Psoas muscle (tissue), 8 donors: Measurements from ENCODE around the gene PPP2R1A. TPM values are rescaled to one million over a fixed set of nuclear protein-coding genes. Genes with fewer than 3 reads are reported as not detected.

Source experiments
- ATAC-seq, 4 donors: fragments of 200-7000 bp; cut with Tn5 transposase; one replicate each; pipeline ENCODE4 v1.9.1; 2020; ENCODE audit warnings: moderate library complexity in 3 of 4, mild to moderate bottlenecking in 2 of 4
- DNase-seq, 2 donors: peaks; one replicate each; pipeline ENCODE4 v3.0.0-alpha.2; 2020
- H3K27ac ChIP-seq: fragments of 200-600 bp; one replicate; pipeline ENCODE4 v1.8.0; 2022
- H3K27me3 ChIP-seq, 3 donors: fragments of 200-600 bp in 1 of 3; one replicate each; pipeline versions ENCODE4 v1.6.1 to v1.8.0; 2013 to 2022; ENCODE audit warnings: low read length in 2 of 3, mild to moderate bottlenecking in 2 of 3, moderate library complexity in 1 of 3; ENCODE audit not compliant: insufficient read depth in 3 of 3
- H3K36me3 ChIP-seq, 2 donors: fragments of 200-600 bp in 1 of 2; one replicate each; pipeline versions ENCODE4 v1.6.1 to v1.8.0; 2013 to 2022; ENCODE audit warnings: low read depth in 1 of 2, mild to moderate bottlenecking in 1 of 2, moderate library complexity in 1 of 2; ENCODE audit not compliant: insufficient read depth in 1 of 2
- H3K4me1 ChIP-seq: fragments of 200-600 bp; one replicate; pipeline ENCODE4 v1.8.0; 2022
- H3K4me3 ChIP-seq: fragments of 200-600 bp; one replicate; pipeline ENCODE4 v1.8.0; 2022; ENCODE audit warnings: mild to moderate bottlenecking
- H3K9me3 ChIP-seq: fragments of 200-600 bp; one replicate; pipeline ENCODE4 v1.8.0; 2022
- CTCF ChIP-seq: fragments of 200-600 bp; IDR thresholded peaks from one replicate; pipeline ENCODE4 v1.8.0; 2022; ENCODE audit warnings: antibody characterized with exemption
- WGBS, 3 donors: extraction: QIAGEN DNeasy Blood & Tissue Kit; methylation state at CpG; one replicate each; pipeline versions ENCODE4 v1.1.6 to v1.1.7; 2013; 5-methylcytosine and 5-hydroxymethylcytosine counted together
- intact Hi-C, 2 donors: fragments of 100-400 bp; cut with DNase I; formaldehyde crosslinking; loops; one replicate each; pipeline versions ENCODE4 v1.11.0 to v1.14.2; 2022
- polyA plus RNA-seq, 3 donors: library from polyadenylated mRNA; stranded (reverse); fragments of 200-250 nt; gene quantifications; one replicate each; pipeline ENCODE4 v1.2.3, GENCODE V29; 2013
- total RNA-seq, 4 donors: library from RNA; stranded (reverse); fragmentation: NEBNext Ultra II Directional in 2 of 4; extraction: Animal tissue kit (Norgen Biotek cat#: 25700) in 2 of 4; gene quantifications; one replicate each; pipeline versions ENCODE4 v1.2.1 to v1.2.4, GENCODE V29; 2021 to 2023
- donor health status: healthy with polysubstance abuse.
- donor health status: DM: no; HTN: no; CAD: no; lungs with moderate emphysema.
- donor health status: Bipolar disorder and iron deficiency.
- donor health status: healthy.
- donor health status: DM: yes; HTN: yes; CAD: no.
- donor health status: DM: no; HTN: no; CAD: no.
- donor health status: DM: no; HTN: no; CAD: no.
- donor health status: DM: yes; HTN: yes; CAD: no.

PPP2R1A gene
- total and polyA plus RNA-seq, 7 donors = 127 to 400 (median 242) TPM

DNA sequence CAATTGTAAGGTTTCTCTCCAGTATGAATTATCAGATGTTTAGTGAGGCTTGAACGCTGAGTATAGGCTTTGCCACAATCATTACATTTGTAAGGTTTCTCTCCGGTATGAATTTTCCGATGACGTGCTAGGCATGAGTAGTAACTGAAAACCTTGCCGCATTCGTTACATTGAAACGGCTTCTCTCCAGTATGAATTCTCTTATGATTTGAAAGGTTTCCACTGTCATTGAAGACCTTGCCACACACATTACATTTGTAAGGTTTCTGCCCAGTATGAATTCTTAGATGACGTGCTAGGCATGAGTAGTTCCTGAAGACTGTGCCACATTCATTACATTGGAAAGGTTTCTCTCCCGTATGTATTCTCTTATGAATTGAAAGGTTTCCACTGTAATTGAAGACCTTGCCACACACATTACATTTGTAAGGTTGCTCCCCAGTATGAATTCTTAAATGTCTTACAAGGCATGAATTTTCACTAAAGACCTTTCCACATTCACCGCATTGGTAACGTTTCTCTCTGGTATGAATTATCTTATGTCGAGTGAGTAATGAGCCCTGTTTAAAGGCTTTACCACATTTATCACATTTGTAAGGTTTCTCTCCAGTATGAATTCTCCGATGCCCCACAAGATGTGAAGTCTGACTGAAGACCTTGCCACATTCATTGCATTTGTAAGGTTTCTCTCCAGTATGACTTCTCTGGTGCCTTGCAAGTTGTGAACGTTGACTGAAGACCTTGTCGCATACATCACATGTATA lies 34.1 kb upstream of the PPP2R1A start:
- 98 to 99% (median 99%) methylated on average over 15 of the region's 15 CpGs for WGBS, 3 donors

DNA sequence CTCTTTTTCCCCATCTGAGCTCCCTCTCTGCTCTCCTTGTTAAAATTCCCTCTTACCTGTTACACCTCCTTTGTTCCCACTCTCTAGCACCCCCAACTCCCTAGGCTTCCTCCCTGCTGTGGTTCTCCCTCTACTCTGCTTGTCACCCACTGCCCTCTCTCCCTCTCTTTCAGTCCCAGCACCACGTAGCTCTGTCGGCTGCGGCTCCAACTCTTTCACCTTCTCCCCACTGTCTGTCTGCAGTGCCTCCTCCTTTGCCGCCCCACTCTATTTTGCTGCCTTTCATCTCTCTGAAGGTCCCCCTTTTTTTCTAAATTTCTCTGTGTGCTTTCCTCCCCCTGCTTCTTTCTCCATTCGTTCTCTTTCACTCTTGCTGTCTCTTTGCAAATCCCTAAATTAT lies 19.5 kb upstream of the PPP2R1A start:
- Histone ChIP-seq H3K4me3 (peak overlapping the region; percentile 89), H3K9me3 (no peaks in the 10 kb centered on the region), H3K36me3 (peaks cover 0 to 37% of the 10 kb centered on the region in 2 donors), H3K27ac (peak overlapping the region; percentile 71), H3K27me3 (no peaks in the 10 kb centered on the region), H3K4me1 (peaks cover 5% of the 10 kb centered on the region)
- ATAC-seq (peak in 1 of 4 donors; percentile 18), DNase-seq (no peak)
- intact Hi-C loops = loop anchor here (2.0 kb wide), 1 partner anchor 30 kb away; no protein-coding TSS in a partner anchor
- 4 to 8% (median 8%) methylated on average over 5 of the region's 5 CpGs for WGBS, 3 donors
- no peak for TF ChIP-seq CTCF

More for the DNA sequence above, 34.1 kb upstream of the PPP2R1A start:
- no peak for DNase-seq
- ATAC-seq = no peak
- no peak overlapping the region for H3K27ac ChIP-seq
- H3K9me3 ChIP-seq = peaks cover 62% of the 10 kb centered on the region
- intact Hi-C loops = no loop called here
- H3K27me3 ChIP-seq = no peaks in the 10 kb centered on the region
- H3K4me3 ChIP-seq = no peak overlapping the region
- peaks cover 17 to 37% of the 10 kb centered on the region in 2 donors for H3K36me3 ChIP-seq
- TF ChIP-seq CTCF = no peak
- H3K4me1 ChIP-seq = no peaks in the 10 kb centered on the region

GRCh38 chr19:52170863-52171320 lies 19.0 kb upstream of the PPP2R1A start:
- Histone ChIP-seq H3K36me3 (peaks cover 0 to 31% of the 10 kb centered on the region in 2 donors), H3K4me1 (peaks cover 5% of the 10 kb centered on the region), H3K4me3 (peak overlapping the region; percentile 89), H3K27me3 (no peaks in the 10 kb centered on the region), H3K27ac (peak overlapping the region; percentile 71), H3K9me3 (no peaks in the 10 kb centered on the region)
- 0 to 1% (median 0%) methylated on average over 22 of the region's 22 CpGs for WGBS, 3 donors
- ATAC-seq (peak; percentile 36 to 71 (median 54)), DNase-seq (peak; percentile 31 to 64)
- TF ChIP-seq CTCF = no peak
- intact Hi-C loops = loop anchor here (2.0 kb wide), 1 partner anchor 30 kb away; no protein-coding TSS in a partner anchor

GRCh38 chr19:52171321-52172169 lies 18.3 kb upstream of the PPP2R1A start, which contains the start of gene ZNF836:
TSS of gene ZNF836 (minus strand) at chr19:52171621. CDS start at chr19:52168072, 3,549 bp downstream.
- intact Hi-C loops = loop anchor here (2.0 kb wide), 1 partner anchor 31 kb away; no protein-coding TSS in a partner anchor
- no peak for TF ChIP-seq CTCF
- WGBS, 3 donors = 4 to 5% (median 4%) methylated on average over 37 of the region's 37 CpGs
- peak; percentile 90 to 94 for DNase-seq
- ATAC-seq = peak; percentile 97 to 99 (median 98)
- no peaks in the 10 kb centered on the region for H3K27me3 ChIP-seq
- no peaks in the 10 kb centered on the region for H3K9me3 ChIP-seq
- peak within 1 kb of the TSS; percentile 89 for H3K4me3 ChIP-seq
- peaks cover 0 to 26% of the 10 kb centered on the region in 2 donors for H3K36me3 ChIP-seq
- H3K27ac ChIP-seq = peak within 1 kb of the TSS; percentile 71
- H3K4me1 ChIP-seq = peaks cover 5% of the 10 kb centered on the region
